ENCODE results near the gene PID1.

GRCh38 chr2:229287823-229288222 lies 16.7 kb upstream of the PID1 start:
- TF ChIP-seq CTCF (IDR thresholded peaks at IDR 0.05), result no peak
- TF ChIP-seq POLR2A (IDR thresholded peaks at IDR 0.05), result no peak
- no peak for TF ChIP-seq EP300 (IDR thresholded peaks at IDR 0.05)
